Progenitor cell of endocrine pancreas (in vitro differentiated cells): Measurements from ENCODE around the gene C21orf58. TPM values are rescaled to one million over a fixed set of nuclear protein-coding genes. Genes with fewer than 3 reads are reported as not detected.

Experiments used
- DNase-seq: peaks from one replicate; pipeline ENCODE4 v3.0.0; 2021; ENCODE audit warnings: low spot score; ENCODE audit not compliant: unreplicated experiment
- H3K27ac Mint-ChIP-seq: 2 replicates; pipeline ENCODE4 v1.8.0; 2021; ENCODE audit warnings: mild to moderate bottlenecking, moderate library complexity, mixed read lengths
- H3K27me3 Mint-ChIP-seq: 2 replicates; pipeline ENCODE4 v1.8.0; 2021; ENCODE audit warnings: mixed read lengths
- H3K36me3 Mint-ChIP-seq: 2 replicates; pipeline ENCODE4 v1.8.0; 2022; ENCODE audit warnings: mixed read lengths; ENCODE audit not compliant: insufficient read depth
- H3K4me1 Mint-ChIP-seq: 2 replicates; pipeline ENCODE4 v1.8.0; 2021; ENCODE audit warnings: low read depth, mixed read lengths
- H3K4me3 Mint-ChIP-seq: 2 replicates; pipeline ENCODE4 v1.8.0; 2021; ENCODE audit warnings: low read depth, mild to moderate bottlenecking, moderate library complexity, mixed read lengths
- H3K9me3 Mint-ChIP-seq: 2 replicates; pipeline ENCODE4 v1.8.0; 2021; ENCODE audit warnings: low read depth, mixed read lengths
- total RNA-seq: library from RNA; stranded (reverse); gene quantifications from 2 replicates; pipeline ENCODE4 v1.2.1, GENCODE V29; 2021
- TF ChIP-seq, protein P1 (sequence below): fragments of 200-600 bp; sonication (generic); IDR thresholded peaks from one replicate; pipeline ENCODE4 v1.5.0; 2021; ENCODE audit warnings: antibody characterized with exemption, mild to moderate bottlenecking; ENCODE audit not compliant: unreplicated experiment

The C21orf58 gene
- total RNA-seq, 1 donor from 2014 or later = 31.5 TPM

DNA sequence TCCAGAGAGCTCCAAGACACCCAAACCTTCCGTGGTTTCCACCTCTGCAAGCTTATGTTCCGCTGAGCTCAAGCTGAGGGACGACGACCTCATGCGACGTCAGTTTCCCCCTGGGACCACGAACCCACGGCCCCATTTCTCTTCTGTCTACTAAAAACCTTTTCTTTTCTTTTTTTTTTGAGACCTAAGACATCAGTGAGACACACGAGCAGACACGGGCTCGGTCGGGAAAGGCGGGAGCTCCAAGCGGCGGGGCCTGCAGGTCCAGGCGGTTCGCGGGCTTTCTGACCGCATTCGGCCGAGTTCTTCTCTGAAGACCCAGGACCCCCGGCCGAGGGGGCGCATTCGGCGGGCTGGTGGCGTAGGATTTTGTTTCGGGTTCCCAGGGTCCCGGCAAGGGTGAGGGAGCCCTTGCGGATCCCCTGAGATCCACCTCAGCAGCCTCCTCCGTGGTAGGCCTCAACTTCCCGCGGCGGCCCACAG is 402 bp downstream of the C21orf58 start:
- no peak for DNase-seq
- H3K4me3 Mint-ChIP-seq = peak overlapping the region; percentile 88
- no peaks in the 10 kb centered on the region for H3K27me3 Mint-ChIP-seq
- peak overlapping the region; percentile 89 for H3K27ac Mint-ChIP-seq
- no peaks in the 10 kb centered on the region for H3K9me3 Mint-ChIP-seq
- H3K4me1 Mint-ChIP-seq = peaks cover 31% of the 10 kb centered on the region
- TF ChIP-seq, protein P1, sequence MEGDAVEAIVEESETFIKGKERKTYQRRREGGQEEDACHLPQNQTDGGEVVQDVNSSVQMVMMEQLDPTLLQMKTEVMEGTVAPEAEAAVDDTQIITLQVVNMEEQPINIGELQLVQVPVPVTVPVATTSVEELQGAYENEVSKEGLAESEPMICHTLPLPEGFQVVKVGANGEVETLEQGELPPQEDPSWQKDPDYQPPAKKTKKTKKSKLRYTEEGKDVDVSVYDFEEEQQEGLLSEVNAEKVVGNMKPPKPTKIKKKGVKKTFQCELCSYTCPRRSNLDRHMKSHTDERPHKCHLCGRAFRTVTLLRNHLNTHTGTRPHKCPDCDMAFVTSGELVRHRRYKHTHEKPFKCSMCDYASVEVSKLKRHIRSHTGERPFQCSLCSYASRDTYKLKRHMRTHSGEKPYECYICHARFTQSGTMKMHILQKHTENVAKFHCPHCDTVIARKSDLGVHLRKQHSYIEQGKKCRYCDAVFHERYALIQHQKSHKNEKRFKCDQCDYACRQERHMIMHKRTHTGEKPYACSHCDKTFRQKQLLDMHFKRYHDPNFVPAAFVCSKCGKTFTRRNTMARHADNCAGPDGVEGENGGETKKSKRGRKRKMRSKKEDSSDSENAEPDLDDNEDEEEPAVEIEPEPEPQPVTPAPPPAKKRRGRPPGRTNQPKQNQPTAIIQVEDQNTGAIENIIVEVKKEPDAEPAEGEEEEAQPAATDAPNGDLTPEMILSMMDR = no peak
- H3K36me3 Mint-ChIP-seq = peaks cover 10% of the 10 kb centered on the region

GRCh38 chr21:46322351-46323226 is 1.1 kb downstream of the C21orf58 start:
- Mint-ChIP-seq H3K27me3 (no peaks in the 10 kb centered on the region), H3K36me3 (peaks cover 7% of the 10 kb centered on the region), H3K4me1 (peaks cover 32% of the 10 kb centered on the region), H3K27ac (peak overlapping the region; percentile 89), H3K9me3 (no peaks in the 10 kb centered on the region), H3K4me3 (peak overlapping the region; percentile 88)
- DNase-seq = no peak
- TF ChIP-seq, protein P1 = no peak

DNA sequence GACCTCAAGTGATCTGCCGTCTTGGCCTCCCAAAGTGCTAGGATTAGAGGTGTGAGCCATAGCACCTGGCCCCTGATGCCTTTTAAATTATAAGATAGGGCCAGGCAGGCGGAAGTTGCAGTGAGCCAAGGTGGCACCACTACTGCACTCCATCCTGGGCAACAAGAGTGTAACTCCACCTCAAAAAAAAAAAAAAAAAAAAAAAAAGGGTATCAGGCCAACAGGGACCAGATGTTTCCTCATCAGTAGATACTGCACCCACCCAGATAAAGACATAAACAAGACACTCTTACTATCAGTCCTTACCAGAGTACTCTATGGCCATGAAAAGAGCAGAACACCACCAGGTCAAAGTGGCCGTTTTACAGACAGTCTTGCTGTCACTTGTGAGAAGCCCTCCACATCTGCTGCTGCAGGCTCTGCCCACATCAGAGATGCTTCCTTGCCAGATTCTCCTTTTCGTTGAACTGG is 3.3 kb downstream of the C21orf58 start:
- Mint-ChIP-seq H3K4me1 (peaks cover 23% of the 10 kb centered on the region), H3K27ac (no peak overlapping the region), H3K4me3 (peak overlapping the region; percentile 33), H3K36me3 (peaks cover 2% of the 10 kb centered on the region), H3K9me3 (no peaks in the 10 kb centered on the region), H3K27me3 (no peaks in the 10 kb centered on the region)
- TF ChIP-seq, protein P1 = no peak
- DNase-seq = no peak

DNA sequence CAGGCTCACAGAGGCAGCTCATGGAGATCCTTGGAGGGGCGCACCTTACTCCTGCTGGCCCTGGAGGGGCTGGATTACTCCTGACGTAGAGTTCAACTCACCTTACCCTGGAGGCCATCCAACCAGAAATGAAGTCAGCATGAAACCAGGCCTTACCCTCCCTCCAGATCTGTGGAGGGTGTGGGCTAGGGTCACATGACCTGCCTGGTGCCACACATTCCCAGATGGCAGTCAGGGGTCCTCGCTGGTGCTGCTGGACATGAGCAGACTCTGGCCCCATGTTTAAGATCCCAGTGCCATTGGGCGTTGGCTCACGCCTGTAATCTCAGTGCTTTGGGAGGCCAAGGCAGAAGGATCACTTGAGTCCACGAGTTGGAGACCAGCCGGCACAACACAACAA is 4.5 kb downstream of the C21orf58 start:
- Mint-ChIP-seq H3K27ac (no peak overlapping the region), H3K9me3 (no peaks in the 10 kb centered on the region), H3K27me3 (no peaks in the 10 kb centered on the region), H3K4me1 (peaks cover 22% of the 10 kb centered on the region), H3K36me3 (peaks cover 2% of the 10 kb centered on the region), H3K4me3 (no peak overlapping the region)
- TF ChIP-seq, protein P1 = no peak
- no peak for DNase-seq

- Mint-ChIP-seq H3K36me3 (peaks cover 4% of the 10 kb centered on the region), H3K27ac (peak overlapping the region; percentile 52), H3K4me1 (peaks cover 22% of the 10 kb centered on the region), H3K4me3 (no peak overlapping the region), H3K9me3 (no peaks in the 10 kb centered on the region), H3K27me3 (no peaks in the 10 kb centered on the region)
- no peak for DNase-seq
- TF ChIP-seq, protein P1 = no peak
Measured at GRCh38 chr21:46318464-46318845, 5.2 kb downstream of the C21orf58 start.
